SU-DHL-6 (cell line): ENCODE data around the gene LDB2.
"Not testable (repeated sequence)": the region's sequence is repeated elsewhere in the genome, so short reads cannot be mapped to it uniquely, and the experiment has no call there.

Source experiments
- H2AFZ ChIP-seq: fragments of 200-600 bp; sonication (generic); 2 replicates; pipeline ENCODE4 v1.6.1; 2014; ENCODE audit warnings: low read depth, mild to moderate bottlenecking, moderate library complexity, mixed read lengths, antibody characterized with exemption, low read length; ENCODE audit not compliant: severe bottlenecking
- H3F3A ChIP-seq: fragments of 200-600 bp; shearing (Covaris generic); 2 replicates; pipeline ENCODE4 v1.6.0; 2016; ENCODE audit warnings: antibody characterized with exemption, mild to moderate bottlenecking; ENCODE audit not compliant: insufficient read depth
- H3K27ac ChIP-seq: fragments of 200-600 bp; sonication (generic); 2 replicates; pipeline ENCODE4 v1.5.1; 2016; ENCODE audit warnings: low read depth, mild to moderate bottlenecking, low read length, moderate library complexity, mixed read lengths
- H3K27me3 ChIP-seq: fragments of 200-600 bp; sonication (generic), shearing (Covaris generic); 2 replicates; pipeline ENCODE4 v1.6.0; 2014; ENCODE audit warnings: mild to moderate bottlenecking, low read length
- H3K36me3 ChIP-seq: fragments of 200-600 bp; sonication (generic); 2 replicates; pipeline ENCODE4 v1.6.1; 2014; ENCODE audit warnings: mild to moderate bottlenecking, low read length, mixed read lengths
- H3K4me2 ChIP-seq: fragments of 300-600, 200-600 bp; shearing (Covaris generic), sonication (generic); 2 replicates; pipeline ENCODE4 v1.6.0; 2014; ENCODE audit warnings: low read length, low read depth, mild to moderate bottlenecking; ENCODE audit not compliant: poor library complexity, severe bottlenecking
- H3K4me3 ChIP-seq: fragments of 200-600 bp; sonication (generic); 2 replicates; pipeline ENCODE4 v1.5.1; 2014; ENCODE audit warnings: antibody characterized with exemption, low read length, mild to moderate bottlenecking, mixed read lengths; ENCODE audit not compliant: insufficient read depth, poor library complexity, severe bottlenecking
- H3K79me2 ChIP-seq: fragments of 200-600 bp; sonication (generic); 2 replicates; pipeline ENCODE4 v1.6.1; 2014; ENCODE audit warnings: mild to moderate bottlenecking, low read length, moderate library complexity; ENCODE audit not compliant: insufficient read depth
- H3K9ac ChIP-seq: fragments of 200-600 bp; sonication (generic); 2 replicates; pipeline ENCODE4 v1.7.0; 2014; ENCODE audit warnings: mild to moderate bottlenecking, low read length
- H3K9me2 ChIP-seq: fragments of 200-600 bp; sonication (generic); replicated peaks from 2 replicates; pipeline ENCODE4 v1.6.1; 2014; ENCODE audit warnings: low read length; ENCODE audit not compliant: insufficient read depth
- H3K9me3 ChIP-seq: fragments of 200-600 bp; sonication (generic); 2 replicates; pipeline ENCODE4 v1.6.1; 2014; ENCODE audit warnings: low read length, mixed read lengths; ENCODE audit not compliant: insufficient read depth
- H4K20me1 ChIP-seq: fragments of 200-600 bp; sonication (generic); 2 replicates; pipeline ENCODE4 v1.6.1; 2014; ENCODE audit warnings: low read depth, mild to moderate bottlenecking, antibody characterized with exemption, low read length, moderate library complexity, mixed read lengths
- CTCF ChIP-seq: fragments of 200-600 bp; sonication (generic); IDR thresholded peaks from one replicate; pipeline ENCODE4 v1.5.1; 2017; ENCODE audit warnings: antibody characterized with exemption, mild to moderate bottlenecking, low read length, moderate library complexity; ENCODE audit not compliant: insufficient read depth, poor library complexity, severe bottlenecking
- EZH2phosphoT487 ChIP-seq: fragments of 200-600 bp; sonication (generic), shearing (Covaris generic); conservative IDR thresholded peaks from 2 replicates; pipeline ENCODE4 v1.6.1; 2018; ENCODE audit warnings: mild to moderate bottlenecking, antibody characterized with exemption, low read length, moderate library complexity, mixed read lengths

LDB2 gene

DNA sequence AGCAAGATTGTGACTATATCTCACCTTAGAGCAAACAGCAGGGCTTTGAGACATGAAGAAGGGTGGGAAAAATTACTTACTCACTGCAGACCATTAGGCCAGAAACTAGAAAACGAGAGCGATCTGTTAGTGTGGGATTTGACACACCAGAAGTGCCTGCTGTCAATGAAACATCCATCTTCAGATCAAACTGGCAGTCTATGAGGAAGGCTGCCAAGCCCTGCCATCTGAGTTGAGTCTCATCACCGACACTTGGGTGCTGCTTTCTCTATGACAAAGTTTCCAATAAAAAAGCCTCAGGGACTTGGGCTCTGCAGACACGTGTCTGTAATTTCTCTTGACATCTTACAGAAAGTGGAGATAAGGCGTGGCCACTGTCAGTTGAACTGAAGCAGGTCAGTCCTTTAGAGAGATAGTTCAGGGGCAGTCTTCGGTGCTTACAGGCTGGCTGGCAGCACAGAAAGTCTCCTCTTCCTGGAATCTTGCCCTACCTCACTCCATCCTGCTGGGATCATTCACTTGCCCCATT is 40.1 kb upstream of the LDB2 start:
- no peak overlapping the region for H3K9ac ChIP-seq
- no peak overlapping the region for H2AFZ ChIP-seq
- H3K9me2 ChIP-seq: no peaks in the 10 kb centered on the region
- no peak overlapping the region for H3K4me3 ChIP-seq
- no peaks in the 10 kb centered on the region for H3K79me2 ChIP-seq
- H3K4me2 ChIP-seq: no peak overlapping the region
- H3K27ac ChIP-seq: no peak overlapping the region
- no peaks in the 10 kb centered on the region for H4K20me1 ChIP-seq
- no peaks in the 10 kb centered on the region for H3K27me3 ChIP-seq
- no peaks in the 10 kb centered on the region for H3K36me3 ChIP-seq
- no peaks in the 10 kb centered on the region for H3F3A ChIP-seq
- H3K9me3 ChIP-seq: no peaks in the 10 kb centered on the region
- TF ChIP-seq CTCF (no peak), EZH2phosphoT487 (no peak)

DNA sequence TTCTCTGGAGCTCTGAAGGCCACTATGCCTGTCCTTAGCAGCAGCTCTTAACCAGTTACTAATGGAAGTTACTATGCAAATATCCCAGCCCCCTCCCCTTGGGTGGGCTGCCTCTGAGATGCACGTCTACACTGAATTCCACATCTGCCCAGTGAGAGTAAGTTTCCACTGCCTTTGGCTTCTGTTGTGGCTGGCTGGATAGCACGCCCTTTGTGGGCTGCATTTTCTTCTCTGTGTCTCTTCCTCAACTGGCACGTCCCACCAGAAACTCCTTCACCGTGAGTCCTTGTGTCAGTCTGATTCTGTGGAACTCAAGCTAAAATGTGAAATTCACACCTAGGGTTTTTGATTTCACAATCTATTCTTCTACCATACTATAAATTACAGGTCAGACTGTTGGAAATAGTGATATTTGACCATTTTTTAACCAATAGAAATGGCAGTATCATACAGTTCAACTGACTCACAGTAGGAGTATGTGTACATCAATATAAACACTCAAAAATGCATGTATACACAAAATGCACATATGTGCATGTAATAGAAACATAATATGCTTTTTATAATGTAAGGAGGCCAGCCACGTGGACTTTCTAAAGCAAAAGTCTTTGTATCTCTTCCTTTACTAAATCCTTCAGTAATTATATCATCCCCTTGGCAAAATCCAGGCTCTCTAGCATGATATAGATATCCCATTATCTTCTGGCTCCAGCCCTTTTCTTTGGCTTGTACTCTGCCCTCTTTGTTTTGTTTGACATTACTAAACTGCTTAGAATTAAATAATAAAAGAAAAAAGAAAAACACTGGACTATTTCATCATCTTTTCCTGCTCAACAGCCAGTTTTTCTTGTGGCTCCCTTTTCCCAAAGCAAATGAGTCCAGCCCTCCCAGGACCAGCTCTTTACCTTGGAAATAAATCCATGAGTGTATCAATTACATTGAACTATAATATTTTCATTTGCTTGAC is 33.2 kb upstream of the LDB2 start:
- Histone ChIP-seq H3K4me3 (no peak overlapping the region), H3K4me2 (no peak overlapping the region), H4K20me1 (no peaks in the 10 kb centered on the region), H3K9ac (no peak overlapping the region), H3K36me3 (no peaks in the 10 kb centered on the region), H3F3A (no peaks in the 10 kb centered on the region), H3K9me3 (no peaks in the 10 kb centered on the region), H3K27ac (no peak overlapping the region), H3K27me3 (no peaks in the 10 kb centered on the region), H3K79me2 (no peaks in the 10 kb centered on the region), H2AFZ (no peak overlapping the region), H3K9me2 (no peaks in the 10 kb centered on the region)
- TF ChIP-seq EZH2phosphoT487 (no peak), CTCF (no peak)

- H3K9ac ChIP-seq: no peak overlapping the region
- H3K27ac ChIP-seq: no peak overlapping the region
- no peaks in the 10 kb centered on the region for H3K27me3 ChIP-seq
- H3K36me3 ChIP-seq: no peaks in the 10 kb centered on the region
- no peaks in the 10 kb centered on the region for H3K9me2 ChIP-seq
- H3F3A ChIP-seq: no peaks in the 10 kb centered on the region
- no peaks in the 10 kb centered on the region for H3K79me2 ChIP-seq
- no peak overlapping the region for H3K4me3 ChIP-seq
- no peak for TF ChIP-seq CTCF
- TF ChIP-seq EZH2phosphoT487: no peak
- H4K20me1 ChIP-seq: no peaks in the 10 kb centered on the region
- H3K9me3 ChIP-seq: no peaks in the 10 kb centered on the region
- no peak overlapping the region for H2AFZ ChIP-seq
- no peak overlapping the region for H3K4me2 ChIP-seq
Measured at GRCh38 chr4:16926214-16926613, 27.8 kb upstream of the LDB2 start.

DNA sequence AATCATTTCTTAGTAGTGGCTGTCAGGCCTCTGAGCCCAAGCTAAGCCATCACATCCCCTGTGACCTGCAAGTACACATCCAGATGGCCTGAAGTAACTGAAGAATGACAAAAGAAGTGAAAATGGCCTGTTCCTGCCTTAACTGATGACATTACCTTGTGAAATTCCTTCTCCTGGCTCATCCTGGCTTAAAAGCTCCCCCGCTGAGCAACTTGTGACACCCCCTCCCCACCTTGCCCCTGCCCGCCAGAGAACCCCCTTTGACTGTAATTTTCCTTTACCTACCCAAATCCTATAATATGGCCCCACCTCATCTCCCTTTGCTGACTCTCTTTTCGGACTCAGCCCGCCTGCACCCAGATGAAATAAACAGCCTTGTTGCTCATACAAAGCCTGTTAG is 20.3 kb upstream of the LDB2 start:
- not testable (repeated sequence) for H3K9me3 ChIP-seq, H2AFZ ChIP-seq, H3K9me2 ChIP-seq, H3K27ac ChIP-seq, H4K20me1 ChIP-seq, H3K27me3 ChIP-seq, H3K4me3 ChIP-seq, H3F3A ChIP-seq, H3K9ac ChIP-seq, H3K36me3 ChIP-seq, H3K79me2 ChIP-seq, H3K4me2 ChIP-seq
